ENCODE measurements around the gene HNF4A. TPM values are rescaled to one million over a fixed set of nuclear protein-coding genes. Genes with fewer than 3 reads are reported as not detected.
A peak's percentile ranks its signal among the peaks of the same experiment; 100 is the strongest.

HNF4A gene
- total and polyA plus RNA-seq, 2 of the 13 experiments (the other 11 are each of a cell fraction or from before 2014, with no cell fraction given) = 80.9 to 169 TPM

DNA sequence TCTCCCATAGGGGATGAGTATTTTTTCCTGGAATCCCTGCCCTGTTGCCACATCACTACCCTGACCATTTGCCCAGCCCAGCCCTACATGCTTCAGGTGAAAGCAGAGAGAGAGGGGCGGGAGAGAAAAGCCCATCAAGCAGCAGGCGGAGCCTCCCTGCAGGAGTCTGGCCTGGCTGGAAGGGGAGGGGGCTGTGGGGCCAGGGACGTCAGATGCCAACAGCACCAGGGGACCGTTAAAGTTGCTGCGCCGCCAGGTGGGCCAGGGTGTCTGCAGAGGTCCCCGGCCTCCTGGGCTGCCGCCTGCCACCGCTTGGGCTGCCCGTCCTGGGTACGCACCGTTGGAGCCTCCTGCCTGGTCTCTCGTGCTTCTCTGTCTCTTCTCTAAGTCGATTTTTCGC is 19.4 kb upstream of the HNF4A start:
- FAIRE-seq (no peak), ATAC-seq (peak; percentile 85), DNase-seq (ENCODE audit: low spot score) (peak; percentile 39)
- no peak overlapping the region for H3K9ac ChIP-seq (ENCODE audit: insufficient read depth, low read depth, low read length)
- no peaks in the 10 kb centered on the region for H3K79me2 ChIP-seq (ENCODE audit: insufficient read depth, low read length)
- ChIA-PET CTCF (ENCODE audit: low intra/inter-chr PET ratio, low total read pairs) (no interaction called here), POLR2A (no interaction called here)
- no peak overlapping the region for H3K27ac ChIP-seq (ENCODE audit: extremely low read length, insufficient read depth, low read length)
- in situ Hi-C loops (cut with HindIII; ENCODE audit: extremely low pct_ligation_motif_present, low pct_unique_long_range_greater_than_20kb) = no loop called here
- H3K4me2 ChIP-seq (ENCODE audit: low read depth, low read length) = peak overlapping the region; percentile 65
- H4K20me1 ChIP-seq (ENCODE audit: insufficient read depth, low read length) = no peaks in the 10 kb centered on the region
- H2AFZ ChIP-seq (ENCODE audit: low read length) = no peak overlapping the region
- peak overlapping the region in 2 of 3 experiments; percentile 8 to 57; a peak in 2 of 6 replicates for H3K4me3 ChIP-seq (replicated peaks in 1 of 3; ENCODE audit: insufficient read depth in 1 of 3, low read depth in 2 of 3, low read length in 3 of 3)
- peaks cover 38% of the 10 kb centered on the region for H3K4me1 ChIP-seq (ENCODE audit: insufficient read depth, low read length)
- no peaks in the 10 kb centered on the region for H3K9me3 ChIP-seq (ENCODE audit: low read length)
- H3K36me3 ChIP-seq (replicated peaks in 1 of 2; ENCODE audit: control insufficient read depth in 1 of 2, insufficient read depth in 2 of 2, low read length in 2 of 2) = no peaks in the 10 kb centered on the region
- peaks cover 6 to 49% of the 10 kb centered on the region in 2 experiments; a peak in 4 of 5 replicates for H3K27me3 ChIP-seq (ENCODE audit: control insufficient read depth in 1 of 2, insufficient read depth in 2 of 2, low read length in 2 of 2)
- WGBS (ENCODE audit: low lambda C conversion rate) = 8% methylated on average over 15 of the region's 15 CpGs
- intact Hi-C loops (cut with micrococcal nuclease; ENCODE audit: unreplicated experiment) = no loop called here
- no TSS peak for BruUV-seq (replicated peaks)
- TF ChIP-seq ZBTB7B (CRISPR knock-in tag; IDR thresholded peaks at IDR 0.05) (0 out of 2 replicates have a peak, but pooled peaks have one; percentile 8), MXD4 (CRISPR knock-in tag; IDR thresholded peaks at IDR 0.05) (no peak), NCOA5 (CRISPR knock-in tag; IDR thresholded peaks at IDR 0.05) (no peak), SPEN (CRISPR knock-in tag; IDR thresholded peaks at IDR 0.05; ENCODE audit: low read depth) (0 out of 2 replicates have a peak, but pooled peaks have one; percentile 14), DRAP1 (CRISPR knock-in tag; IDR thresholded peaks at IDR 0.05) (no peak), TBP (CRISPR knock-in tag; IDR thresholded peaks at IDR 0.05) (no peak), KAT8 (CRISPR knock-in tag; IDR thresholded peaks at IDR 0.05) (no peak), ZNF10 (CRISPR knock-in tag; IDR thresholded peaks at IDR 0.05; ENCODE audit: borderline replicate concordance, low read depth) (no peak), PATZ1 (CRISPR knock-in tag; IDR thresholded peaks at IDR 0.05) (peak; percentile 42; the same call in 1 of the 2 replicates), PRDM4 (CRISPR knock-in tag; IDR thresholded peaks at IDR 0.05; ENCODE audit: borderline replicate concordance) (no peak)
- TF ChIP-seq, protein P1, sequence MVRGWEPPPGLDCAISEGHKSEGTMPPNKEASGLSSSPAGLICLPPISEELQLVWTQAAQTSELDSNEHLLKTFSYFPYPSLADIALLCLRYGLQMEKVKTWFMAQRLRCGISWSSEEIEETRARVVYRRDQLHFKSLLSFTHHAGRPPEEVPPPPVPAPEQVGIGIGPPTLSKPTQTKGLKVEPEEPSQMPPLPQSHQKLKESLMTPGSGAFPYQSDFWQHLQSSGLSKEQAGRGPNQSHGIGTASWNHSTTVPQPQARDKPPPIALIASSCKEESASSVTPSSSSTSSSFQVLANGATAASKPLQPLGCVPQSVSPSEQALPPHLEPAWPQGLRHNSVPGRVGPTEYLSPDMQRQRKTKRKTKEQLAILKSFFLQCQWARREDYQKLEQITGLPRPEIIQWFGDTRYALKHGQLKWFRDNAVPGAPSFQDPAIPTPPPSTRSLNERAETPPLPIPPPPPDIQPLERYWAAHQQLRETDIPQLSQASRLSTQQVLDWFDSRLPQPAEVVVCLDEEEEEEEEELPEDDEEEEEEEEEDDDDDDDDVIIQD (CRISPR knock-in tag; IDR thresholded peaks at IDR 0.05; ENCODE audit: low read depth) = no peak
- TF ChIP-seq, protein P2, sequence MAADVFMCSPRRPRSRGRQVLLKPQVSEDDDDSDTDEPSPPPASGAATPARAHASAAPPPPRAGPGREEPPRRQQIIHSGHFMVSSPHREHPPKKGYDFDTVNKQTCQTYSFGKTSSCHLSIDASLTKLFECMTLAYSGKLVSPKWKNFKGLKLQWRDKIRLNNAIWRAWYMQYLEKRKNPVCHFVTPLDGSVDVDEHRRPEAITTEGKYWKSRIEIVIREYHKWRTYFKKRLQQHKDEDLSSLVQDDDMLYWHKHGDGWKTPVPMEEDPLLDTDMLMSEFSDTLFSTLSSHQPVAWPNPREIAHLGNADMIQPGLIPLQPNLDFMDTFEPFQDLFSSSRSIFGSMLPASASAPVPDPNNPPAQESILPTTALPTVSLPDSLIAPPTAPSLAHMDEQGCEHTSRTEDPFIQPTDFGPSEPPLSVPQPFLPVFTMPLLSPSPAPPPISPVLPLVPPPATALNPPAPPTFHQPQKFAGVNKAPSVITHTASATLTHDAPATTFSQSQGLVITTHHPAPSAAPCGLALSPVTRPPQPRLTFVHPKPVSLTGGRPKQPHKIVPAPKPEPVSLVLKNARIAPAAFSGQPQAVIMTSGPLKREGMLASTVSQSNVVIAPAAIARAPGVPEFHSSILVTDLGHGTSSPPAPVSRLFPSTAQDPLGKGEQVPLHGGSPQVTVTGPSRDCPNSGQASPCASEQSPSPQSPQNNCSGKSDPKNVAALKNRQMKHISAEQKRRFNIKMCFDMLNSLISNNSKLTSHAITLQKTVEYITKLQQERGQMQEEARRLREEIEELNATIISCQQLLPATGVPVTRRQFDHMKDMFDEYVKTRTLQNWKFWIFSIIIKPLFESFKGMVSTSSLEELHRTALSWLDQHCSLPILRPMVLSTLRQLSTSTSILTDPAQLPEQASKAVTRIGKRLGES (CRISPR knock-in tag; IDR thresholded peaks at IDR 0.05; ENCODE audit: borderline replicate concordance) = no peak
- TF ChIP-seq, protein P3, sequence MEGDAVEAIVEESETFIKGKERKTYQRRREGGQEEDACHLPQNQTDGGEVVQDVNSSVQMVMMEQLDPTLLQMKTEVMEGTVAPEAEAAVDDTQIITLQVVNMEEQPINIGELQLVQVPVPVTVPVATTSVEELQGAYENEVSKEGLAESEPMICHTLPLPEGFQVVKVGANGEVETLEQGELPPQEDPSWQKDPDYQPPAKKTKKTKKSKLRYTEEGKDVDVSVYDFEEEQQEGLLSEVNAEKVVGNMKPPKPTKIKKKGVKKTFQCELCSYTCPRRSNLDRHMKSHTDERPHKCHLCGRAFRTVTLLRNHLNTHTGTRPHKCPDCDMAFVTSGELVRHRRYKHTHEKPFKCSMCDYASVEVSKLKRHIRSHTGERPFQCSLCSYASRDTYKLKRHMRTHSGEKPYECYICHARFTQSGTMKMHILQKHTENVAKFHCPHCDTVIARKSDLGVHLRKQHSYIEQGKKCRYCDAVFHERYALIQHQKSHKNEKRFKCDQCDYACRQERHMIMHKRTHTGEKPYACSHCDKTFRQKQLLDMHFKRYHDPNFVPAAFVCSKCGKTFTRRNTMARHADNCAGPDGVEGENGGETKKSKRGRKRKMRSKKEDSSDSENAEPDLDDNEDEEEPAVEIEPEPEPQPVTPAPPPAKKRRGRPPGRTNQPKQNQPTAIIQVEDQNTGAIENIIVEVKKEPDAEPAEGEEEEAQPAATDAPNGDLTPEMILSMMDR (CRISPR knock-in tag; IDR thresholded peaks at IDR 0.05) = peak; percentile 36
